Body of pancreas (tissue), 4 donors: ENCODE results near the gene TNFRSF1A.

Experiments
- POLR2A ChIP-seq, 3 donors: fragments of 450-650 bp; IDR thresholded peaks; one replicate each; pipeline ENCODE4 v1.6.1; 2016; ENCODE audit warnings: antibody characterized with exemption in 3 of 3, mild to moderate bottlenecking in 2 of 3
- TF ChIP-seq, protein P1 (sequence below), 7 experiments: fragments of 450-650 bp in 4 of 7; fragments of 200-600 bp in 3 of 7; sonication (generic) in 3 of 7; IDR thresholded peaks; one replicate each; pipeline ENCODE4 v1.5.1; 2016 to 2019; ENCODE audit warnings: antibody characterized with exemption in 7 of 7

DNA sequence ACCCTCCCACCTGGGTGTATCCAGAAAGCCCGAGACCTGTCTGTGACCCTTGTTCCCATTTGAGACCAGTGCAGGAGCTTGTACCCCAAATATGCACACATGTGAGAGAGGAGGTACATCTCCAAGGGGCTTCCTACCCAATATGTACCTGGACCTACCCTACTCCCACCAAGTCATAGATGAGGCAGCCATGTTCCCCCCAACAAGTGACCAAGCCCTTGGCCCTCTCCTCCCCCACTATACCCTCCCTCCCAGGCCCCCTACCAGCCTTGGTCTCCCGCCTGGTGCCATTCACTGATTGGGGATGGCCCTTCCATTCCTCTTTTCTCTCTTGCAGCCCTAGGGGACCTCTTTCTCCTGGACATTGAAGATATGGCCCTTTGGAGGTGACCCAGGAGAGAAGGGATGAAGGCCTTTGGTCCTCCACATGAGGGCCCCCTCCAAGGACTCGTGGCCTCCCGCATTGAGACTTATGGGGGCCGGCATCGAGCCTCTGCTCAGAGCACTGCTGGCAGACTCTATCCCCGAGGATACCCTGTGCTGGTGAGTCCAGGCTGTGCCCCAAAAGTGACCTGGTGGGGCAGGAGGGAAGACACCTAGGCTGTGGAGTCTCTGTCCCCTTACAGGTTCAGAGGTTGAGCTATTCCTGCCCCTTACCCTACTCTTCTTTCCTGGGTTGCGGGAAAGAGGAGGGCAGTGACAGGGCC, 29.9 kb downstream of the TNFRSF1A start:
- TF ChIP-seq, protein P1, sequence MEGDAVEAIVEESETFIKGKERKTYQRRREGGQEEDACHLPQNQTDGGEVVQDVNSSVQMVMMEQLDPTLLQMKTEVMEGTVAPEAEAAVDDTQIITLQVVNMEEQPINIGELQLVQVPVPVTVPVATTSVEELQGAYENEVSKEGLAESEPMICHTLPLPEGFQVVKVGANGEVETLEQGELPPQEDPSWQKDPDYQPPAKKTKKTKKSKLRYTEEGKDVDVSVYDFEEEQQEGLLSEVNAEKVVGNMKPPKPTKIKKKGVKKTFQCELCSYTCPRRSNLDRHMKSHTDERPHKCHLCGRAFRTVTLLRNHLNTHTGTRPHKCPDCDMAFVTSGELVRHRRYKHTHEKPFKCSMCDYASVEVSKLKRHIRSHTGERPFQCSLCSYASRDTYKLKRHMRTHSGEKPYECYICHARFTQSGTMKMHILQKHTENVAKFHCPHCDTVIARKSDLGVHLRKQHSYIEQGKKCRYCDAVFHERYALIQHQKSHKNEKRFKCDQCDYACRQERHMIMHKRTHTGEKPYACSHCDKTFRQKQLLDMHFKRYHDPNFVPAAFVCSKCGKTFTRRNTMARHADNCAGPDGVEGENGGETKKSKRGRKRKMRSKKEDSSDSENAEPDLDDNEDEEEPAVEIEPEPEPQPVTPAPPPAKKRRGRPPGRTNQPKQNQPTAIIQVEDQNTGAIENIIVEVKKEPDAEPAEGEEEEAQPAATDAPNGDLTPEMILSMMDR (IDR thresholded peaks at IDR 0.05): no peak
- TF ChIP-seq POLR2A (IDR thresholded peaks at IDR 0.05): no peak
